ENCODE results near the gene APBB2.
"Not testable (repeated sequence)": the region's sequence is repeated elsewhere in the genome, so short reads cannot be mapped to it uniquely, and the experiment has no call there.

APBB2 gene

DNA sequence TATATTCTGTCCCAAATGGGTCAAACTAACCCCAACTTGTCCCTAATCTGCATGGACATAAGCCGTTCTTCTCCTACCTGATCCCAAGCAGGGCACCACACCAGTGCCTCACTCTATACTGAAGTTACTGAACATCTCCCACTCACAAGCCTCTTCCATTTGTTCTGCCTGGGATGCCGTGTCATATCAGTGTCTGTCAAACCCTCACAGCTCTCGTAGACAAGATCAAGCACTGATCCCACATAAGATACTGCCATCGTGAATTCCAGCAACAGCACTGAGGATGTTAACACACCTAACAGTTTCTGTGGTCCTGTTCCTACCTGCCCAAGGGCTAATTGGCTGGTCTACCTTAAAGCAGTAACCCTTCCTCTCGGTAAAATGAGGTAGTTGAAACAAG lies 162.1 kb downstream of the APBB2 start:
- DNase-seq: no peak

- no peak for DNase-seq
These were observed 163.2 kb downstream of the APBB2 start for GRCh38 chr4:41050880-41051775.

- DNase-seq: no peak
These were observed 164.2 kb downstream of the APBB2 start for GRCh38 chr4:41050116-41050515.

- DNase-seq: not testable (repeated sequence)
These were observed 165.2 kb downstream of the APBB2 start for GRCh38 chr4:41049176-41049575.

DNA sequence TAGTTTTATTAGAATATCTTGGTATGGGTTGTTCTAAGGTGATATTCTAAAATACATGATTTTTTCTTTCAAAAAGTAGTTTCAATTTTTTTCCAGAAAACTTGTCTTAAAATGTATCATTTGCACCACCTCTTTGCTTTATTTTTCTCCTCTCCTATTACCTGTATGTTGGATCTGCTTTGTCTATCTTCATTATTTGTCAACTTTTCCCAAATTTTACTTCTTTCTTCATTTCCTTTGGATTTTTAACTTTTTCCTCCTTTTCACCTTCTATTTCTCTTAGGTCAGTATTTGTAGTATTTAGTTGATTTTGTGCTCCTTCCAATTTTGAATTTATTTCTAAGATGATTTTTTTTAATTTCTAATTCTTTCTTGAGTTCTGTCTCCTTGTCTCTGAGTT lies 169.6 kb downstream of the APBB2 start:
- no peak for DNase-seq

DNA sequence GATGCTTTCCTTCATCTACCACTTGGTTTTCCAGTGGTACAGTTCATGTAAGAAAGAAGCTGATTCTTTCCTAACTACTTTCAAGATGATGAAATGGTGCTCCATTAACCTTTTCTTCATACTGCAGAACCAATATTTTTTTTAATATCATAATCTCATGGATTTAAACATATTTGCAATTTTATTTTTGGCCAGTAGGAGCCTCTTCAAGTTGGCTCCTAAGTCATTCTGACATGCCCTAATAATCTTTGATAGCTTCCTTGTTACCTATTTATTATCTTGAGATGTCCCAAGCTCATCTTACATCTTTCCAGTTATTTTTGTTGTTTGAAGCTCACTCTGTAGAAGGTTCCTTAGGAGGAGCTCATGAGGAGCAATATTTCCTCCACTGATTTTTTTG lies 170.2 kb downstream of the APBB2 start:
- no peak for DNase-seq

- DNase-seq: no peak
These were observed 170.9 kb downstream of the APBB2 start for GRCh38 chr4:41043465-41043864.

DNA sequence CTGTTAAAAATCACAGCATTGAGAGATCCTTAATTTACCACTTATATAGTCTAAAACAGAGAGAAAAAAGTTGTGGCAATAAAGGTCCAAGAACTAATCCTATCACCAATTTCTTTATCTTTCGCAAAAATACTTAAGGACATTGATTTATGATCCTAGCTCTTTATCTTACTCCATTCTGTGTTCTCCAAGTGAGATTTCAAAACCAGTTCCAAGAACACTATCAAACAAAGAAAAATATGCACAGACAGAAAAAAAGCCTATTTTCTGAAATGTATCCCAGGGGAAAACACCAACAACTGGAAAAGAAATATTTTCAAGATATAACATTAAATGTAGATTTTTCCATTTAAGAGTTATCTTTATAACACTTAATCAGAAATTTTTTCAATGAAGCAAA lies 172.8 kb downstream of the APBB2 start:
- no peak for DNase-seq

DNA sequence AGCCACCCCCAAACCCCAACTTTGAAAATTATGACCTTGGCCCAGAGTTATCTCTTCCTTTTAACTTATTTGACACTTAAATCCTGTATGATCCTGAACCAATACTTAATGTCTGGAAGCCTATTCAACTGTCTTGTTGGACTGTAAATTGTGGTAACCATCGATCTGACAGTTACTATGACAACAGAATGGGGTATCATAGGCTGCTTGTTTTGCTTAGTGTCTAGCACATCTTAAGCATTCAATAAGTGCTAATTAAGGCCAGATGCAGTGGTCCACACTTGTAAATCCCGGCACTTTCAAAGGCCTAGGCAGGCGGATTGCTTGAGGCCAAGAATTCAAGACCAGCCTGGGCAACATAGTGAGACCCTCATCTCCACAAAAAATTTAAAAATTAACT lies 175.0 kb downstream of the APBB2 start:
- DNase-seq: no peak

DNA sequence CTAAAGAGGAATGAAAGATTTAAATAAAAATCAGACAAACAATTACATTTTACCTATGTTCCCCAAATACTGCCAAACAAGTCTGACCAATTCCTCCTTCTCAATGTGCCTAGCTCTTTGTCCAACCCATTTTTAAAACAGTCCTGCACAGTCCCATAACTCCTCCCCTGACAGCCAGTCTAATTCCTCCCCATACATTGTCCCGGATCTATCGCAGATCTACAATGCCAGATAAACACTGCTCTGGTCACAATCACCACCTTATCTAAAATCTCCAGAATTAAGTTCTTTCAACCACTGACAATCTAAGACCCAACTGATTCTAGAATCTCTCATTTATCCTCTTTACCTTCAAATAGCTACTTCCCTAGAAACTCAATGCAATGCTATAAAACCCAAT lies 176.0 kb downstream of the APBB2 start:
- DNase-seq: no peak

GRCh38 chr4:41029098-41029497 lies 185.2 kb downstream of the APBB2 start:
- DNase-seq: no peak

DNA sequence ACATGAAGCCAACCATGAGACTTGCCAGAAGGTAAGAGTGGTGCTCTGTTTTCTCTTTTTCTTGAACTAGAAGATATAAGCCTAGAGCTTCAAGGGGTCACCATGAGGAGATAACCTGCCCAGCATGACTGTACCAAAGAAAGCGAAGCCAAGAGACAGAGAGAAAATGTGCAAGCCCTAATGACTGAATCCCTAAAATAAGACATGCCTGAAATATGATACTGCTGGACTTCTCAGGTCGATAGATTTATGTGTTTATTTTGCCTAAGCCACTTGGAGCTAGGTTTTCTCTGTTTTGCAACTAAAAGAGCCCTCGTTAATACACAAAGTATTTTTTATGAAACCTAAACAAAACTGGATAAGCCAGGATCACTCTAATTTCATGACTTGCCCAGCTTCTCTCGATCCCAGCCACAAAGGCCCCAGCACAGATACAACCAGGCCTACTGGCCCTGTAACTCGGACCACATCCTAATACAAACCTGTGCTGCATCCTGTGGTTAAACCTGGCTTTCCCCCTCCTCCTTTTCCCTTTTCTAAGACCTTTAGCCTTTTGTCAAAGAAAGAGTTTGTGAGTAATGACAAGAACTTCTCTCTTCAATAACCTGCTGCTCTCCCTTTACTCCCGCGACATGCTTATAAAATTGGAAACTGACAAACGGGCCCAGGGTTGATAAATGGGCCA lies 185.8 kb downstream of the APBB2 start:
- DNase-seq: no peak

DNA sequence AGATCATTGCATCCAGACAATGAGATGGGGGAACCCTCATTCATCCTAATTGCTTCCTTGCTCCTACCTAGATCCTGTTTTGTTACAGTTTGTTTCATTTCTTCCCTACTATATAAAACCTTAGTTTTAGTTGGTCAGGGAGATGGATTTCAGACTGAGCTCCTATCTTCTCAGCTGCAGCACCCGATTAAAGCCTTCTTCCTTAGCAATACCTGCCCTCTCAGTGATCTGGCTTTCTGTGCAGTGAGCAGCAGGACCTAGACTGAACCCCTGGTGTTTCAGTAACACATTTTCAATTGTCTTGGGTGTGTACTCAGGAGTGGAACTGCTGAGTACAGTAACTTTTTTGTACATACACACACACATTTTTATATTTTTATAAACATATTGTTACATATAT lies 187.4 kb downstream of the APBB2 start:
- DNase-seq: no peak

DNA sequence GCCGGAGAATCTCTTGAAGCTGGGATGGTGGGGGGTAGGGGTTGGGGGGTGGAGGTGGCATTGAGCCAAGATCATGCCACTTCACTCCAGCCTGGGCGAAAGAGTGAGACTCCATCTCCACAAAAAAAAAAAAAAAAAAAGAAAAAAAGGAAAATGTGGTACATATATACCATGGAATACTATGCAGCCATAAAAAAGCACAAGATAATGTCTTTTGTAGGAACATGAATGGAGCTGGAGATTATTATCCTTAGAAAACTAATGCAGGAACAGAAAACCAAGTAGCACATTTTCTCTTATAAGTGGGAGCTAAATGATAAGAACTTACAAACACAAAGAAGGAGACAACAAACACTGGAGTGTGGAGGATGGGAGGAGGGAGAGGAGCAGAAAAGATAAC lies 188.5 kb downstream of the APBB2 start:
- no peak for DNase-seq

- no peak for DNase-seq
These were observed 189.5 kb downstream of the APBB2 start for GRCh38 chr4:41024556-41025491.

GRCh38 chr4:41022116-41022515 lies 192.2 kb downstream of the APBB2 start:
- no peak for DNase-seq

GRCh38 chr4:41015016-41015675 lies 199.2 kb downstream of the APBB2 start:
- no peak for DNase-seq

DNA sequence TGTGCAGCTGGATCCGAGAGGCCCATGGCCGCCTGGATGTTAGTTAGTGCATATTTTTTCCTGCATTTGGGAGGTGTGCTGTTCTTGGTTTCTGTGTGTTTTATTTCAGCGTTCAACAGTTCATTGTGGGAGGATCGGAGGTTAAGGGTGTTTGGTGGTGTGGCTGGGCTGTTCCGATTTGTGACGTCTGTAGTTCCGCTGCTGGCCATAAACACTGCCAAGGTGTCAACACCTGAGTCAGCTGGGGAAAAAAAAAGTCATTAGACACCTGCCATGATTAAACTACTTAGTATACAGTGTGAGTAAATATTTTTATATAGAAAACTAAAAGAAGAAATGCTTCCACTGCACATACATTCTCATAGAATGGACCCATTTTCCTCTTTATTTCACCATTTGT lies 200.2 kb downstream of the APBB2 start:
- no peak for DNase-seq

DNA sequence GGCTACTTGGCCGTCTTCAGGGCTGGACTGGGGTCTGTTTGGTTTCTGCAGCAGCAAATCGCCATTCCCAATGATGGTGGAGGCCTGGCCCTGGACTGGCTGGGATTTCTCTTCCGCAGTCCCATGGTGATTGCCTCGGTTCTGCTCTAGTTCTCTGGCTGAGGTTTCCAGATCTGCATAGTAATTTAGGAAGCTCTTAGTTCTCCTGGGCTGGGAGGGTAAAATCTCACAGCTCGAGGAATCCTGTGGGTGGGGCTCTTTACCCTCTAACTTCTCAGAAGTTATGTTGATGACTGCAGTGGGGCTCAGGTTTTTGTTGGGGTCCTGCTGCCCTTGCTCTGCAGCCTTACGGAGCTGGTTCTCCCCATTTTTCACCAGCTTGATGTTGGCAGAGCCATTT lies 200.6 kb downstream of the APBB2 start:
- DNase-seq: no peak

DNA sequence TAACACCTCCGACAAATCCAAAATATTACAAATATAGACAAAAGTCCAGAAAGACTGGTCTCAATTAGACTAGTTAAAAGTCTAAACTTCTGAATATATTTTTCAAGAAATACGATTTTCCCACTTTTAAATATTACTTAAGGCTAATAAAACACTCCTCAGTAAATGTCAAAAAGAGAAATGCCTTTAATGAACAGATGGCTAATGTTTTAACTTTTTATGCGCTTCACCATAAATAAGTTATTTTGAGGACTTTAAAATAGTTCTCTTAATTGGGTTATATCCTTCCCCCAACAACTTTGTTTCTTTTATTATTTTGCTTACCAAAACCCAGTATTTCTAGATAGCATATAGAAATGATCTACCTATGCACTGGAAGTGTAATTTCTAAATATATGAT lies 201.4 kb downstream of the APBB2 start:
- DNase-seq: no peak

- no peak for DNase-seq
These were observed 202.0 kb downstream of the APBB2 start for GRCh38 chr4:41012293-41012692.

GRCh38 chr4:41009411-41009810 lies 204.9 kb downstream of the APBB2 start:
- no peak for DNase-seq

DNA sequence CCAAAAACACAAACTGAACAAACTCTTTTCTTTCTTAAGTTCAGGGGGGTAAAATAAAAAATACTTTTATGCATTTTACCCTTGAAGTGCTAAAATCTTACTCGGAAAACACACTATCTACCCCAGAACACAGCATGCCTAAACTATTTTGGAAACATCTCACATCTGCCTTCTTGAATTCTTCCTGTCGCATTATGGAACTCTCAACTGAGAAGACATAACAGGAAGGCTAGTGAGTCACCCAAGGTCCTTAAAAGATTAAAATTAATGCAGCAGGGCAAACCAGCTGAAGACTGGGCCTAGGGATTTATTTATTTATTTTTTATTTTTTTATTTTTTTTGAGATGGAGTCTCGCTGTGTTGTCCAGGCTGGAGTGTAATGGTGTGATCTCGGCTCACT lies 208.2 kb downstream of the APBB2 start:
- DNase-seq: no peak

All from CD4-positive, alpha-beta T cell treated with Interleukin-6 for 4 hours (primary cell).